Liver (tissue), 3 donors: Measurements from ENCODE around the gene MYB.

Experiments used
- EGR1 ChIP-seq, 2 donors: IDR thresholded peaks; 2 replicates each; pipeline ENCODE4 v1.6.1; 2016 to 2018; ENCODE audit warnings: antibody characterized with exemption in 2 of 2, low read depth in 2 of 2
- GABPA ChIP-seq, 2 donors: IDR thresholded peaks in 1 of 2; conservative IDR thresholded peaks in 1 of 2; 2 replicates each; pipeline ENCODE4 v1.6.1; 2016; ENCODE audit warnings: antibody characterized with exemption in 2 of 2, mild to moderate bottlenecking in 1 of 2, moderate library complexity in 1 of 2
- JUND ChIP-seq, 2 donors: IDR thresholded peaks; 2 replicates each; pipeline ENCODE4 v1.6.1; 2016; ENCODE audit warnings: antibody characterized with exemption in 2 of 2
- SP1 ChIP-seq: IDR thresholded peaks from 2 replicates; pipeline ENCODE4 v1.6.1; 2018; ENCODE audit warnings: antibody characterized with exemption, mild to moderate bottlenecking
- TAF1 ChIP-seq: conservative IDR thresholded peaks from 2 replicates; pipeline ENCODE4 v1.6.1; 2016; ENCODE audit warnings: antibody characterized with exemption, mild to moderate bottlenecking
- TF ChIP-seq, protein P1 (sequence below): fragments of 150-350 bp; IDR thresholded peaks from 2 replicates; pipeline ENCODE4 v1.5.1; 2017; ENCODE audit warnings: improper control_type of control experiment, low read depth, low read length; ENCODE audit not compliant: missing input control
- TF ChIP-seq, protein P2 (sequence below): IDR thresholded peaks from 2 replicates; pipeline ENCODE4 v1.6.1; 2016; ENCODE audit warnings: antibody characterized with exemption
- TF ChIP-seq, protein P3 (sequence below): IDR thresholded peaks from 2 replicates; pipeline ENCODE4 v1.6.1; 2016; ENCODE audit warnings: antibody characterized with exemption, mild to moderate bottlenecking
- TF ChIP-seq, protein P4 (sequence below): IDR thresholded peaks from 2 replicates; pipeline ENCODE4 v1.6.1; 2016; ENCODE audit warnings: antibody characterized with exemption
- donor health status: healthy.
- donor health status: healthy.

DNA sequence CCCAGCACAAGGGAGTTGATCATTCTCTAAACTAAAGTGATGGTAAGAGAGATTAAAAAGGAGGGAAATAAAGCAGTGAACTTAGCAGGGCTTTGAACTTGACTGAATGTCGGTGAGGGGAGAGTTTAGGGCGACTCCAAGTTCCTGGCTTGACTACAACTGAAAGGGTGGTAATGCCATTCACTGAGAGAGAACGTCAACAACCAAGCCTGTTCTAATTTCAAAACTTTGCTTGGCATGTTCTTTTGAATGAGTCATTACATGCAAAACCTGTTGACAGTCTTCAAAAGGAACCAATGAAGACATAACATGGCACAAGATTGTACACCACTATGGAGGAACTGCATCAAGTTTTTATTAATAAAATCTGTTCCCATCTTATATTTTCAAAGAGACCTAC lies 10.3 kb upstream of the MYB start:
- TF ChIP-seq, protein P1, sequence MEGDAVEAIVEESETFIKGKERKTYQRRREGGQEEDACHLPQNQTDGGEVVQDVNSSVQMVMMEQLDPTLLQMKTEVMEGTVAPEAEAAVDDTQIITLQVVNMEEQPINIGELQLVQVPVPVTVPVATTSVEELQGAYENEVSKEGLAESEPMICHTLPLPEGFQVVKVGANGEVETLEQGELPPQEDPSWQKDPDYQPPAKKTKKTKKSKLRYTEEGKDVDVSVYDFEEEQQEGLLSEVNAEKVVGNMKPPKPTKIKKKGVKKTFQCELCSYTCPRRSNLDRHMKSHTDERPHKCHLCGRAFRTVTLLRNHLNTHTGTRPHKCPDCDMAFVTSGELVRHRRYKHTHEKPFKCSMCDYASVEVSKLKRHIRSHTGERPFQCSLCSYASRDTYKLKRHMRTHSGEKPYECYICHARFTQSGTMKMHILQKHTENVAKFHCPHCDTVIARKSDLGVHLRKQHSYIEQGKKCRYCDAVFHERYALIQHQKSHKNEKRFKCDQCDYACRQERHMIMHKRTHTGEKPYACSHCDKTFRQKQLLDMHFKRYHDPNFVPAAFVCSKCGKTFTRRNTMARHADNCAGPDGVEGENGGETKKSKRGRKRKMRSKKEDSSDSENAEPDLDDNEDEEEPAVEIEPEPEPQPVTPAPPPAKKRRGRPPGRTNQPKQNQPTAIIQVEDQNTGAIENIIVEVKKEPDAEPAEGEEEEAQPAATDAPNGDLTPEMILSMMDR, result no peak
- no peak for TF ChIP-seq EGR1 (IDR thresholded peaks at IDR 0.05; ENCODE audit: low read depth in 2 of 2)
- TF ChIP-seq, protein P2, sequence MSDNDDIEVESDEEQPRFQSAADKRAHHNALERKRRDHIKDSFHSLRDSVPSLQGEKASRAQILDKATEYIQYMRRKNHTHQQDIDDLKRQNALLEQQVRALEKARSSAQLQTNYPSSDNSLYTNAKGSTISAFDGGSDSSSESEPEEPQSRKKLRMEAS, result no peak
- TF ChIP-seq JUND (IDR thresholded peaks at IDR 0.05), result no peak
- TF ChIP-seq SP1, result no peak
- TF ChIP-seq GABPA (IDR thresholded peaks at IDR 0.05 in 1 of 2, conservative IDR thresholded peaks at IDR 0.05 in 1 of 2), result no peak
- TF ChIP-seq, protein P3, sequence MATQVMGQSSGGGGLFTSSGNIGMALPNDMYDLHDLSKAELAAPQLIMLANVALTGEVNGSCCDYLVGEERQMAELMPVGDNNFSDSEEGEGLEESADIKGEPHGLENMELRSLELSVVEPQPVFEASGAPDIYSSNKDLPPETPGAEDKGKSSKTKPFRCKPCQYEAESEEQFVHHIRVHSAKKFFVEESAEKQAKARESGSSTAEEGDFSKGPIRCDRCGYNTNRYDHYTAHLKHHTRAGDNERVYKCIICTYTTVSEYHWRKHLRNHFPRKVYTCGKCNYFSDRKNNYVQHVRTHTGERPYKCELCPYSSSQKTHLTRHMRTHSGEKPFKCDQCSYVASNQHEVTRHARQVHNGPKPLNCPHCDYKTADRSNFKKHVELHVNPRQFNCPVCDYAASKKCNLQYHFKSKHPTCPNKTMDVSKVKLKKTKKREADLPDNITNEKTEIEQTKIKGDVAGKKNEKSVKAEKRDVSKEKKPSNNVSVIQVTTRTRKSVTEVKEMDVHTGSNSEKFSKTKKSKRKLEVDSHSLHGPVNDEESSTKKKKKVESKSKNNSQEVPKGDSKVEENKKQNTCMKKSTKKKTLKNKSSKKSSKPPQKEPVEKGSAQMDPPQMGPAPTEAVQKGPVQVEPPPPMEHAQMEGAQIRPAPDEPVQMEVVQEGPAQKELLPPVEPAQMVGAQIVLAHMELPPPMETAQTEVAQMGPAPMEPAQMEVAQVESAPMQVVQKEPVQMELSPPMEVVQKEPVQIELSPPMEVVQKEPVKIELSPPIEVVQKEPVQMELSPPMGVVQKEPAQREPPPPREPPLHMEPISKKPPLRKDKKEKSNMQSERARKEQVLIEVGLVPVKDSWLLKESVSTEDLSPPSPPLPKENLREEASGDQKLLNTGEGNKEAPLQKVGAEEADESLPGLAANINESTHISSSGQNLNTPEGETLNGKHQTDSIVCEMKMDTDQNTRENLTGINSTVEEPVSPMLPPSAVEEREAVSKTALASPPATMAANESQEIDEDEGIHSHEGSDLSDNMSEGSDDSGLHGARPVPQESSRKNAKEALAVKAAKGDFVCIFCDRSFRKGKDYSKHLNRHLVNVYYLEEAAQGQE, result no peak
- no peak for TF ChIP-seq TAF1
- TF ChIP-seq, protein P4, sequence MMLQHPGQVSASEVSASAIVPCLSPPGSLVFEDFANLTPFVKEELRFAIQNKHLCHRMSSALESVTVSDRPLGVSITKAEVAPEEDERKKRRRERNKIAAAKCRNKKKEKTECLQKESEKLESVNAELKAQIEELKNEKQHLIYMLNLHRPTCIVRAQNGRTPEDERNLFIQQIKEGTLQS, result no peak
